ENCODE results near the gene POLRMT. TPM values are rescaled to one million over a fixed set of nuclear protein-coding genes. Genes with fewer than 3 reads are reported as not detected.

The POLRMT gene
- total and polyA plus RNA-seq, 9 donors: 13.5 to 52.3 (median 40.6) TPM

GRCh38 chr19:619286-620002 lies 13.9 kb downstream of the POLRMT start:
- Histone ChIP-seq H3K27me3 (no peaks in the 10 kb centered on the region), H3K27ac (no peak overlapping the region), H3K4me1 (ENCODE audit: insufficient read depth) (peaks cover 3% of the 10 kb centered on the region), H3K4me3 (no peak overlapping the region), H3K36me3 (no peaks in the 10 kb centered on the region), H3K9me3 (no peaks in the 10 kb centered on the region)
- 92 to 94% (median 93%) methylated on average over 45 to 47 of the region's 47 CpGs for WGBS, 3 donors
- no peak for DNase-seq
- intact Hi-C loops (cut with DNase I): loop anchor here in 1 of 4 donors (10.0 kb wide), 1 partner anchor 85 kb away; the partner anchor contains the start of gene CDC34
- TF ChIP-seq CTCF (IDR thresholded peaks at IDR 0.05) (no peak), POLR2A (IDR thresholded peaks at IDR 0.05) (no peak), EP300 (IDR thresholded peaks at IDR 0.05) (no peak)

- no peak overlapping the region for H3K27ac ChIP-seq
- intact Hi-C loops (cut with DNase I): no loop called here
- no peaks in the 10 kb centered on the region for H3K9me3 ChIP-seq
- WGBS, 3 donors: 87 to 90% (median 89%) methylated on average over 27 of the region's 27 CpGs
- no peak for DNase-seq
- no peak overlapping the region for H3K4me3 ChIP-seq
- H3K4me1 ChIP-seq (ENCODE audit: insufficient read depth): peaks cover 3% of the 10 kb centered on the region
- TF ChIP-seq POLR2A (IDR thresholded peaks at IDR 0.05) (no peak), EP300 (IDR thresholded peaks at IDR 0.05) (no peak), CTCF (IDR thresholded peaks at IDR 0.05) (no peak)
- H3K27me3 ChIP-seq: no peaks in the 10 kb centered on the region
- no peaks in the 10 kb centered on the region for H3K36me3 ChIP-seq
Observed at GRCh38 chr19:618674-619285, 14.6 kb downstream of the POLRMT start.

- 87 to 91% (median 88%) methylated on average over 19 of the region's 19 CpGs for WGBS, 3 donors
- Histone ChIP-seq H3K4me1 (ENCODE audit: insufficient read depth) (peaks cover 3% of the 10 kb centered on the region), H3K27ac (no peak overlapping the region), H3K27me3 (no peaks in the 10 kb centered on the region), H3K4me3 (no peak overlapping the region), H3K36me3 (no peaks in the 10 kb centered on the region), H3K9me3 (no peaks in the 10 kb centered on the region)
- DNase-seq: no peak
- no peak for TF ChIP-seq CTCF (IDR thresholded peaks at IDR 0.05)
- TF ChIP-seq POLR2A (IDR thresholded peaks at IDR 0.05): no peak
- no peak for TF ChIP-seq EP300 (IDR thresholded peaks at IDR 0.05)
- intact Hi-C loops (cut with DNase I): no loop called here
Observed at GRCh38 chr19:618247-618619, 15.1 kb downstream of the POLRMT start.

GRCh38 chr19:617551-618246 lies 15.6 kb downstream of the POLRMT start:
- WGBS, 3 donors: 85 to 90% (median 89%) methylated on average over 27 to 29 of the region's 29 CpGs
- Histone ChIP-seq H3K9me3 (no peaks in the 10 kb centered on the region), H3K27ac (no peak overlapping the region), H3K4me3 (no peak overlapping the region), H3K4me1 (ENCODE audit: insufficient read depth) (peaks cover 3% of the 10 kb centered on the region), H3K36me3 (no peaks in the 10 kb centered on the region), H3K27me3 (no peaks in the 10 kb centered on the region)
- DNase-seq: no peak
- intact Hi-C loops (cut with DNase I): no loop called here
- TF ChIP-seq CTCF (IDR thresholded peaks at IDR 0.05): no peak
- TF ChIP-seq POLR2A (IDR thresholded peaks at IDR 0.05): no peak
- TF ChIP-seq EP300 (IDR thresholded peaks at IDR 0.05): no peak
